ENCODE results near the gene BRAF. TPM values are rescaled to one million over a fixed set of nuclear protein-coding genes. Genes with fewer than 3 reads are reported as not detected.

BRAF gene
- total RNA-seq, 3 donors from 2014 or later (not counting 1 experiment from before 2014, with no cell fraction given), result 54.3 to 67.7 (median 64.1) TPM

GRCh38 chr7:140681766-140682165 is 243.0 kb downstream of the BRAF start:
- H3K4me3 ChIP-seq (ENCODE audit: low read length), result no peak overlapping the region
- DNase-seq (no peak), ATAC-seq (no peak)
- no peaks in the 10 kb centered on the region for H3K4me1 ChIP-seq (ENCODE audit: control insufficient read depth, insufficient read depth, low read length)
- no peaks in the 10 kb centered on the region for H3K36me3 Mint-ChIP-seq
- no peak for TF ChIP-seq CTCF (IDR thresholded peaks at IDR 0.05)
- intact Hi-C loops (cut with micrococcal nuclease), result no loop called here
- H3K27me3 ChIP-seq (ENCODE audit: control insufficient read depth, insufficient read depth, low read length), result no peaks in the 10 kb centered on the region
- H3K36me3 ChIP-seq (ENCODE audit: control insufficient read depth, insufficient read depth, low read length), result peaks cover 18% of the 10 kb centered on the region
- H3K4me1 Mint-ChIP-seq, result peaks cover 11 to 17% of the 10 kb centered on the region in 2 donors
- H3K9me3 ChIP-seq (ENCODE audit: control insufficient read depth, insufficient read depth, low read length), result no peaks in the 10 kb centered on the region
- WGBS (ENCODE audit: insufficient coverage), result 97% methylated on average over 3 of the region's 3 CpGs
- no peaks in the 10 kb centered on the region for H3K9me3 Mint-ChIP-seq
- no peak overlapping the region for H3K4me3 Mint-ChIP-seq
- H3K27ac Mint-ChIP-seq, result no peak overlapping the region
- no peak overlapping the region for H3K27ac ChIP-seq (ENCODE audit: low read length)
- H3K27me3 Mint-ChIP-seq (ENCODE audit: low read depth in 2 of 2), result no peaks in the 10 kb centered on the region

GRCh38 chr7:140680886-140681285 is 243.8 kb downstream of the BRAF start:
- no peak for DNase-seq
- peaks cover 18% of the 10 kb centered on the region for H3K36me3 ChIP-seq (ENCODE audit: control insufficient read depth, insufficient read depth, low read length)
- no peak overlapping the region for H3K4me3 ChIP-seq (ENCODE audit: low read length)
- no peak overlapping the region for H3K27ac ChIP-seq (ENCODE audit: low read length)
- 95% methylated on average over 7 of the region's 7 CpGs for WGBS (ENCODE audit: insufficient coverage)
- no peak overlapping the region for H3K27ac Mint-ChIP-seq
- no peak for ATAC-seq
- H3K4me1 Mint-ChIP-seq, result peaks cover 19 to 25% of the 10 kb centered on the region in 2 donors
- H3K4me1 ChIP-seq (ENCODE audit: control insufficient read depth, insufficient read depth, low read length), result peaks cover 5% of the 10 kb centered on the region
- no peaks in the 10 kb centered on the region for H3K9me3 ChIP-seq (ENCODE audit: control insufficient read depth, insufficient read depth, low read length)
- intact Hi-C loops (cut with micrococcal nuclease), result no loop called here
- H3K36me3 Mint-ChIP-seq, result no peaks in the 10 kb centered on the region
- no peak for TF ChIP-seq CTCF (IDR thresholded peaks at IDR 0.05)
- H3K27me3 ChIP-seq (ENCODE audit: control insufficient read depth, insufficient read depth, low read length), result no peaks in the 10 kb centered on the region
- no peaks in the 10 kb centered on the region for H3K9me3 Mint-ChIP-seq
- H3K4me3 Mint-ChIP-seq, result no peak overlapping the region
- H3K27me3 Mint-ChIP-seq (ENCODE audit: low read depth in 2 of 2), result no peaks in the 10 kb centered on the region

GRCh38 chr7:140679186-140679585 is 245.5 kb downstream of the BRAF start:
- peaks cover 21% of the 10 kb centered on the region for H3K4me1 ChIP-seq (ENCODE audit: control insufficient read depth, insufficient read depth, low read length)
- no peak overlapping the region for H3K27ac ChIP-seq (ENCODE audit: low read length)
- no peaks in the 10 kb centered on the region for H3K27me3 ChIP-seq (ENCODE audit: control insufficient read depth, insufficient read depth, low read length)
- Mint-ChIP-seq H3K4me3 (no peak overlapping the region), H3K27ac (no peak overlapping the region), H3K9me3 (no peaks in the 10 kb centered on the region), H3K36me3 (no peaks in the 10 kb centered on the region), H3K27me3 (ENCODE audit: low read depth in 2 of 2) (no peaks in the 10 kb centered on the region), H3K4me1 (peaks cover 32 to 36% of the 10 kb centered on the region in 2 donors)
- no peak overlapping the region for H3K4me3 ChIP-seq (ENCODE audit: low read length)
- no peak for TF ChIP-seq CTCF (IDR thresholded peaks at IDR 0.05)
- no peak for ATAC-seq
- intact Hi-C loops (cut with micrococcal nuclease), result no loop called here
- H3K9me3 ChIP-seq (ENCODE audit: control insufficient read depth, insufficient read depth, low read length), result no peaks in the 10 kb centered on the region
- 94% methylated on average over 9 of the region's 9 CpGs for WGBS (ENCODE audit: insufficient coverage)
- peaks cover 18% of the 10 kb centered on the region for H3K36me3 ChIP-seq (ENCODE audit: control insufficient read depth, insufficient read depth, low read length)
- DNase-seq, result no peak

GRCh38 chr7:140678816-140679130 is 246.0 kb downstream of the BRAF start:
- 95% methylated on average over 7 of the region's 7 CpGs for WGBS (ENCODE audit: insufficient coverage)
- H3K27ac ChIP-seq (ENCODE audit: low read length), result no peak overlapping the region
- intact Hi-C loops (cut with micrococcal nuclease), result no loop called here
- H3K9me3 ChIP-seq (ENCODE audit: control insufficient read depth, insufficient read depth, low read length), result no peaks in the 10 kb centered on the region
- Mint-ChIP-seq H3K9me3 (no peaks in the 10 kb centered on the region), H3K27ac (no peak overlapping the region), H3K4me1 (peaks cover 33 to 39% of the 10 kb centered on the region in 2 donors), H3K27me3 (ENCODE audit: low read depth in 2 of 2) (no peaks in the 10 kb centered on the region), H3K36me3 (no peaks in the 10 kb centered on the region), H3K4me3 (no peak overlapping the region)
- H3K27me3 ChIP-seq (ENCODE audit: control insufficient read depth, insufficient read depth, low read length), result no peaks in the 10 kb centered on the region
- no peak for TF ChIP-seq CTCF (IDR thresholded peaks at IDR 0.05)
- no peak overlapping the region for H3K4me3 ChIP-seq (ENCODE audit: low read length)
- no peak for DNase-seq
- H3K4me1 ChIP-seq (ENCODE audit: control insufficient read depth, insufficient read depth, low read length), result peaks cover 25% of the 10 kb centered on the region
- no peak for ATAC-seq
- peaks cover 18% of the 10 kb centered on the region for H3K36me3 ChIP-seq (ENCODE audit: control insufficient read depth, insufficient read depth, low read length)
